WTC11 (cell line): ENCODE results near the gene SLC17A9. TPM values are rescaled to one million over a fixed set of nuclear protein-coding genes. Genes with fewer than 3 reads are reported as not detected.
A peak's percentile ranks its signal among the peaks of the same experiment; 100 is the strongest.

Source experiments
- ATAC-seq: fragments of 200-7000 bp; cut with Tn5 transposase; 2 replicates; pipeline ENCODE4 v1.10.0; 2021; ENCODE audit warnings: mild to moderate bottlenecking, moderate library complexity
- CTCF ChIA-PET: fragments of 300-600 bp; sonication (Branson Sonifier 250); formaldehyde crosslinking; loops from one replicate; lab custom pipeline; 2021; ENCODE audit warnings: antibody characterized with exemption; lab: Charles Lee
- POLR2A ChIA-PET: fragments of 350-600 bp; sonication (Branson Sonifier 250); formaldehyde crosslinking; loops from one replicate; lab custom pipeline; 2021; ENCODE audit warnings: antibody characterized with exemption; lab: Charles Lee
- DNase-seq: peaks from one replicate; pipeline ENCODE4 v3.0.0; 2021; ENCODE audit warnings: low spot score
- H3K27ac Mint-ChIP-seq: 2 replicates; pipeline ENCODE4 v1.8.0; 2021; ENCODE audit warnings: mixed read lengths
- H3K27me3 Mint-ChIP-seq: 2 replicates; pipeline ENCODE4 v1.8.0; 2021; ENCODE audit warnings: low read depth, mild to moderate bottlenecking, moderate library complexity, mixed read lengths
- H3K36me3 Mint-ChIP-seq: 2 replicates; pipeline ENCODE4 v1.8.0; 2021; ENCODE audit warnings: mixed read lengths
- H3K4me1 Mint-ChIP-seq: 2 replicates; pipeline ENCODE4 v1.8.0; 2022; ENCODE audit warnings: mixed read lengths
- H3K4me3 Mint-ChIP-seq: 2 replicates; pipeline ENCODE4 v1.8.0; 2021; ENCODE audit warnings: mild to moderate bottlenecking, moderate library complexity, mixed read lengths
- H3K9me3 Mint-ChIP-seq: 2 replicates; pipeline ENCODE4 v1.8.0; 2021; ENCODE audit warnings: mixed read lengths
- ATF6 ChIP-seq: sonication (generic); formaldehyde crosslinking; IDR thresholded peaks from 2 replicates; pipeline ENCODE4 v1.8.1; 2023; ENCODE audit warnings: mild to moderate bottlenecking, missing genetic modification reagents
- CBFB ChIP-seq: sonication (generic); formaldehyde crosslinking; IDR thresholded peaks from 2 replicates; pipeline ENCODE4 v1.8.1; 2022; ENCODE audit warnings: mild to moderate bottlenecking, low read depth, missing genetic modification reagents
- E2F1 ChIP-seq: sonication (generic); formaldehyde crosslinking; IDR thresholded peaks from 2 replicates; pipeline ENCODE4 v1.8.0; 2022; ENCODE audit warnings: mild to moderate bottlenecking, missing genetic modification reagents
- EMX1 ChIP-seq: fragments of 250-450 bp; sonication (Bioruptor Pico); IDR thresholded peaks from 2 replicates; pipeline ENCODE4 v1.8.0; 2021; ENCODE audit warnings: mild to moderate bottlenecking
- ESRRA ChIP-seq: sonication (generic); formaldehyde crosslinking; IDR thresholded peaks from 2 replicates; pipeline ENCODE4 v1.8.1; 2022; ENCODE audit warnings: mild to moderate bottlenecking, missing genetic modification reagents, borderline replicate concordance
- ETV6 ChIP-seq: sonication (generic); formaldehyde crosslinking; IDR thresholded peaks from 2 replicates; pipeline ENCODE4 v1.8.1; 2022; ENCODE audit warnings: mild to moderate bottlenecking, missing genetic modification reagents
- FOXK1 ChIP-seq: sonication (generic); formaldehyde crosslinking; IDR thresholded peaks from 2 replicates; pipeline ENCODE4 v1.8.0; 2022; ENCODE audit warnings: mild to moderate bottlenecking, moderate library complexity, missing genetic modification reagents
- GRHL2 ChIP-seq: fragments of 250-450 bp; sonication (Bioruptor Pico); IDR thresholded peaks from 2 replicates; pipeline ENCODE4 v1.8.0; 2022; ENCODE audit warnings: mild to moderate bottlenecking, moderate library complexity; ENCODE audit not compliant: insufficient replicate concordance, severe bottlenecking
- KAT7 ChIP-seq: sonication (generic); formaldehyde crosslinking; IDR thresholded peaks from 2 replicates; pipeline ENCODE4 v1.8.1; 2023; ENCODE audit warnings: missing genetic modification reagents, mild to moderate bottlenecking, borderline replicate concordance
- MAX ChIP-seq: sonication (generic); formaldehyde crosslinking; IDR thresholded peaks from 2 replicates; pipeline ENCODE4 v1.8.0; 2022; ENCODE audit warnings: mild to moderate bottlenecking, missing genetic modification reagents
- NFE2L1 ChIP-seq: sonication (generic); formaldehyde crosslinking; IDR thresholded peaks from 2 replicates; pipeline ENCODE4 v1.8.1; 2023; ENCODE audit warnings: missing genetic modification reagents
- NFYB ChIP-seq: sonication (generic); formaldehyde crosslinking; conservative IDR thresholded peaks from 2 replicates; pipeline ENCODE4 v1.8.0; 2022; ENCODE audit warnings: low read depth, missing genetic modification reagents
- NR1H2 ChIP-seq: sonication (generic); formaldehyde crosslinking; IDR thresholded peaks from 2 replicates; pipeline ENCODE4 v1.9.0; 2021; ENCODE audit warnings: mild to moderate bottlenecking, moderate library complexity, missing genetic modification reagents
- NR3C1 ChIP-seq: sonication (generic); formaldehyde crosslinking; conservative IDR thresholded peaks from 2 replicates; pipeline ENCODE4 v1.8.1; 2023; ENCODE audit warnings: low read depth, mild to moderate bottlenecking, missing genetic modification reagents
- OVOL2 ChIP-seq: fragments of 250-450 bp; sonication (Bioruptor Pico); IDR thresholded peaks from 2 replicates; pipeline ENCODE4 v1.9.0; 2021; ENCODE audit warnings: mild to moderate bottlenecking, borderline replicate concordance
- PRRX2 ChIP-seq: fragments of 250-450 bp; sonication (Bioruptor Pico); IDR thresholded peaks from 2 replicates; pipeline ENCODE4 v1.8.0; 2021; ENCODE audit warnings: mild to moderate bottlenecking
- RORB ChIP-seq: fragments of 250-450 bp; sonication (Bioruptor Pico); IDR thresholded peaks from 2 replicates; pipeline ENCODE4 v1.9.0; 2021; ENCODE audit warnings: mild to moderate bottlenecking
- SOX15 ChIP-seq: fragments of 250-450 bp; sonication (Bioruptor Pico); IDR thresholded peaks from 2 replicates; pipeline ENCODE4 v1.9.0; 2021; ENCODE audit warnings: mild to moderate bottlenecking
- TEAD1 ChIP-seq: sonication (generic); formaldehyde crosslinking; IDR thresholded peaks from 2 replicates; pipeline ENCODE4 v1.8.0; 2022; ENCODE audit warnings: mild to moderate bottlenecking, missing genetic modification reagents
- TEAD4 ChIP-seq: sonication (generic); formaldehyde crosslinking; IDR thresholded peaks from 2 replicates; pipeline ENCODE4 v1.8.0; 2022; ENCODE audit warnings: mild to moderate bottlenecking, missing genetic modification reagents
- ZBTB43 ChIP-seq: sonication (generic); formaldehyde crosslinking; IDR thresholded peaks from 2 replicates; pipeline ENCODE4 v1.8.1; 2023; ENCODE audit warnings: mild to moderate bottlenecking, missing genetic modification reagents
- ZNF121 ChIP-seq: sonication (generic); formaldehyde crosslinking; IDR thresholded peaks from 2 replicates; pipeline ENCODE4 v1.8.0; 2023; ENCODE audit warnings: missing genetic modification reagents
- ZNF219 ChIP-seq: sonication (generic); formaldehyde crosslinking; IDR thresholded peaks from 2 replicates; pipeline ENCODE4 v1.8.0; 2023; ENCODE audit warnings: missing genetic modification reagents, mild to moderate bottlenecking, borderline replicate concordance
- ZNF263 ChIP-seq: sonication (generic); formaldehyde crosslinking; IDR thresholded peaks from 2 replicates; pipeline ENCODE4 v1.8.1; 2022; ENCODE audit warnings: low read depth, mild to moderate bottlenecking, moderate library complexity, missing genetic modification reagents
- ZNF396 ChIP-seq: fragments of 250-450 bp; sonication (Bioruptor Pico); IDR thresholded peaks from 2 replicates; pipeline ENCODE4 v1.8.0; 2021; ENCODE audit warnings: mild to moderate bottlenecking, moderate library complexity, borderline replicate concordance
- ZNF671 ChIP-seq: fragments of 250-450 bp; sonication (Bioruptor Pico); IDR thresholded peaks from 2 replicates; pipeline ENCODE4 v1.8.0; 2021; ENCODE audit warnings: mild to moderate bottlenecking
- total RNA-seq: library from RNA; stranded (reverse); gene quantifications from 3 replicates; pipeline ENCODE4 v1.2.3, GENCODE V29; 2021
- TF ChIP-seq, protein P1 (sequence below): sonication (generic); formaldehyde crosslinking; IDR thresholded peaks from 2 replicates; pipeline ENCODE4 v1.8.1; 2023; ENCODE audit warnings: mild to moderate bottlenecking, moderate library complexity, missing genetic modification reagents

The SLC17A9 gene
- total RNA-seq, 1 experiment from 2014 or later: 41.7 TPM

GRCh38 chr20:62956387-62957135 lies 4.1 kb downstream of the SLC17A9 start:
- no peak overlapping the region for H3K4me3 Mint-ChIP-seq
- no peaks in the 10 kb centered on the region for H3K9me3 Mint-ChIP-seq
- peaks cover 8% of the 10 kb centered on the region; the same call in 1 of the 2 replicates for H3K36me3 Mint-ChIP-seq
- no peaks in the 10 kb centered on the region for H3K27me3 Mint-ChIP-seq
- peak overlapping the region; percentile 53; the same call in 1 of the 2 replicates for H3K27ac Mint-ChIP-seq
- DNase-seq: no peak
- no peak for TF ChIP-seq ZNF121 (CRISPR knock-in tag)
- no peak for TF ChIP-seq NFE2L1 (CRISPR knock-in tag)
- TF ChIP-seq CBFB (CRISPR knock-in tag): no peak
- TF ChIP-seq ZBTB43 (CRISPR knock-in tag): no peak
- no peak for TF ChIP-seq ZNF219 (CRISPR knock-in tag)
- no peak for TF ChIP-seq ATF6 (CRISPR knock-in tag)
- TF ChIP-seq SOX15: no peak
- no peak for TF ChIP-seq OVOL2 (CRISPR knock-in tag)
- no peak for TF ChIP-seq ESRRA (CRISPR knock-in tag)
- TF ChIP-seq E2F1: no peak
- TF ChIP-seq PRRX2 (CRISPR knock-in tag): no peak
- TF ChIP-seq MAX (CRISPR knock-in tag): no peak
- TF ChIP-seq TEAD4 (CRISPR knock-in tag): no peak
- no peak for TF ChIP-seq ETV6
- ChIA-PET POLR2A (no interaction called here), CTCF (interaction anchor here (1.1 to 3.7 kb wide), 2 partner anchors 16 kb away, joined by 7 to 24 read pairs; no protein-coding TSS in a partner anchor)
- peaks cover 17% of the 10 kb centered on the region for H3K4me1 Mint-ChIP-seq
- ATAC-seq: no peak

- peaks cover 13% of the 10 kb centered on the region for H3K4me1 Mint-ChIP-seq
- ATAC-seq: no peak
- ChIA-PET CTCF (interaction anchor here (1.1 kb wide), 1 partner anchor 16 kb away, joined by 7 read pairs; no protein-coding TSS in a partner anchor), POLR2A (no interaction called here)
- H3K27me3 Mint-ChIP-seq: no peaks in the 10 kb centered on the region
- H3K27ac Mint-ChIP-seq: no peak overlapping the region
- H3K4me3 Mint-ChIP-seq: no peak overlapping the region
- DNase-seq: no peak
- TF ChIP-seq KAT7 (no peak), GRHL2 (CRISPR knock-in tag) (no peak), ZNF263 (CRISPR knock-in tag) (no peak), ZNF671 (CRISPR knock-in tag) (no peak), FOXK1 (no peak), NR1H2 (no peak), TEAD1 (CRISPR knock-in tag) (no peak), RORB (CRISPR knock-in tag) (no peak), NR3C1 (CRISPR knock-in tag) (no peak), EMX1 (CRISPR knock-in tag) (no peak), NFYB (no peak), ZNF396 (no peak)
- TF ChIP-seq, protein P1, sequence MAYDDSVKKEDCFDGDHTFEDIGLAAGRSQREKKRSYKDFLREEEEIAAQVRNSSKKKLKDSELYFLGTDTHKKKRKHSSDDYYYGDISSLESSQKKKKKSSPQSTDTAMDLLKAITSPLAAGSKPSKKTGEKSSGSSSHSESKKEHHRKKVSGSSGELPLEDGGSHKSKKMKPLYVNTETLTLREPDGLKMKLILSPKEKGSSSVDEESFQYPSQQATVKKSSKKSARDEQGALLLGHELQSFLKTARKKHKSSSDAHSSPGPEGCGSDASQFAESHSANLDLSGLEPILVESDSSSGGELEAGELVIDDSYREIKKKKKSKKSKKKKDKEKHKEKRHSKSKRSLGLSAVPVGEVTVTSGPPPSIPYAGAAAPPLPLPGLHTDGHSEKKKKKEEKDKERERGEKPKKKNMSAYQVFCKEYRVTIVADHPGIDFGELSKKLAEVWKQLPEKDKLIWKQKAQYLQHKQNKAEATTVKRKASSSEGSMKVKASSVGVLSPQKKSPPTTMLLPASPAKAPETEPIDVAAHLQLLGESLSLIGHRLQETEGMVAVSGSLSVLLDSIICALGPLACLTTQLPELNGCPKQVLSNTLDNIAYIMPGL (CRISPR knock-in tag): no peak
- TF ChIP-seq, all 79 proteins: peak for 0
- H3K9me3 Mint-ChIP-seq: no peaks in the 10 kb centered on the region
- H3K36me3 Mint-ChIP-seq: peaks cover 8% of the 10 kb centered on the region; the same call in 1 of the 2 replicates
Measured at GRCh38 chr20:62957136-62958117, 4.9 kb downstream of the SLC17A9 start.
